Fibroblast of skin of right biceps (primary cell): ENCODE measurements around the gene GAGE13.
"Not testable (repeated sequence)": the region's sequence is repeated elsewhere in the genome, so short reads cannot be mapped to it uniquely, and the experiment has no call there.

Experiments used
- DNase-seq: peaks from one replicate; pipeline ENCODE4 v3.0.0-alpha.2; 2013

GAGE13 gene, protein sequence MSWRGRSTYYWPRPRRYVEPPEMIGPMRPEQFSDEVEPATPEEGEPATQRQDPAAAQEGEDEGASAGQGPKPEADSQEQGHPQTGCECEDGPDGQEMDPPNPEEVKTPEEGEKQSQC

DNA sequence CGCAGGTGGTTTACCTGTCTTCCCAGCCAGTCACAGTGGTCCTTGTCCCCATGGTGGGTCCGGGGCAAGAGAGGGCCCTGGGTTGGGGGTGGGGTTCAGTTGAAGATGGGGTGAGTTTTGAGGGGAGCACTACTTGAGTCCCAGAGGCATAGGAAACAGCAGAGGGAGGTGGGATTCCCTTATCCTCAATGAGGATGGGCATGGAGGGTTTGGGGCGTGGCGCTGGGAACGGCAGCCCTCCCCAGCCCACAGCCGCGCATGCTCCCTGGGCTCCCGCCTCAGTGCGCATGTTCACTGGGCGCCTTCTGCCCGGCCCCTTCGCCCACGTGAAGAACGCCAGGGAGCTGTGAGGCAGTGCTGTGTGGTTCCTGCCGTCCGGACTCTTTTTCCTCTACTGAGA is at the start of gene GAGE13:
GAGE13 (plus strand) TSS at position 301 of the 400 bp plus-strand sequence. CDS start 1,156 bp downstream, outside the sequence.
- not testable (repeated sequence) for DNase-seq

DNA sequence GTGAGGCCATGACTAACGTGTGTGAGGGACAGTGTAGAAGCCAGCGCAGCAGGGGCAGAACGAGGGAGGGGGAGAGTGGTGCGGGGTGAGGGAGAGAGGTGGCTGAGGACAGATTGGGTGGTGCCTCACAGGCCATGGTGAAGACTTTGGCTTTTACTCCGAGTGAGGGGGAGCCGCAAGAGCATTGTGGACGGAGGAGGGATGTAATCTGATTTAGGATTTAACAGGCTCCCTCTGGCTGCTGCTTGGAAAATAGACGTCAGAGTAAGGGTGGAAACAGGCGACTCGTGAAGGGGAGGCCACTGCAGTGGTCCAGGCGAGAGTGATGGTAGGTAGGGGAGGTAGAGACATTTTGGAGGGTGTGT is 48.8 kb upstream of the GAGE13 start:
- DNase-seq, result peak; percentile 29

DNA sequence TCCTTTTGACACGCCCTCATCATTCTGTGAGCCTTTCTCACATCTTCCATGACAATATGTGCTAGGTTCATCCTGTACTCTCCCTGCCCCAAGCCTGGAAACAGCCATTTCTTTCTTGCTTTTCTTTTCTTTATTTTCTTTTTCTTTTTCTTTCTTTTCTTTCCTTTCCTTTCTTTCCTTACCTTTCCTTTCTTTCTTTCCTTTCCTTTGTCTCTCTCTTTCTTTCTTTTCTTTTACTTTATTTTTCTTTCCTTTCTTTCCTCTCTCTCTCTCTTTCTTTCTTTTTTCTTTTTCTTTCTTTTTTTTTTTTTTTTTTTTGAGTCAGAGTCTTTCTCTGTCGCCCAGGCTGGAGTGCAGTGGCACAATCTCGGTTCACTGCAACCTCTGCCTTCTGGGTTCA is 47.2 kb upstream of the GAGE13 start:
- DNase-seq, result no peak

DNA sequence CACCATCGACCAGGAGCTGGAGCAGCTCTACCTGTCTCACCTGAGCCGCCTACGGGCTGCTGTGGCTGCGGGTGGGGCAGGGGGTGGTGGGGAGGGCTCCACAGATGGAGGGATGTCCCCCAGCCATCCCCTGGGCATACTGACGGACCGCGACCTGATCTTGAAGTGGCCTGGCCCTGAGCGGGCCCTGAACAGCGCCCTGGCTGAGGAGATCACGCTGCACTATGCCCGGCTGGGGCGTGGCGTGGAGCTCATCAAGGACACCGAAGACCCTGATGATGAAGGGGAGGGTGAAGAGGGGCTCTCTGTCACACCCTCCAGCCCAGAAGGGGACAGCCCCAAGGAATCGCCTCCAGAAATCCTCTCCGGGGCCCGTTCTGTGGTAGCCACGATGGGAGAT is 45.2 kb upstream of the GAGE13 start:
- DNase-seq, result no peak

DNA sequence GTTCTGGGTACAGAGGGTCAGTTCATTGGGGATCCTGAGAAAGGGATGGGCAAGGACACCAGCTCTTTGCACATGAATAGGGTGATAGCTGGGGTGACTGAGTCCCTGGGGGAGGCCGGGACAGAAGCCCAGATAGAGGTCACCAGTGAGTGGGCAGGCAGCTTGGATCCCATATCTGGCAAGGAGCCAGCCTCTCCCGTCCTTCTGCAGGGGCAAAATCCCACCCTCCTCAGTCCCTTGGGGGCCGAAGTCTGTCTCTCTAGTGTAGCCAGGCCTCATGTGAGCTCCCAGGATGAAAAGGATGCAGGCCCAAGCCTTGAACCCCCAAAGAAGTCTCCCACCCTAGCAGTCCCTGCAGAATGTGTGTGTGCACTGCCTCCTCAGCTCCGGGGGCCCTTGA is 44.8 kb upstream of the GAGE13 start:
- DNase-seq, result no peak

DNA sequence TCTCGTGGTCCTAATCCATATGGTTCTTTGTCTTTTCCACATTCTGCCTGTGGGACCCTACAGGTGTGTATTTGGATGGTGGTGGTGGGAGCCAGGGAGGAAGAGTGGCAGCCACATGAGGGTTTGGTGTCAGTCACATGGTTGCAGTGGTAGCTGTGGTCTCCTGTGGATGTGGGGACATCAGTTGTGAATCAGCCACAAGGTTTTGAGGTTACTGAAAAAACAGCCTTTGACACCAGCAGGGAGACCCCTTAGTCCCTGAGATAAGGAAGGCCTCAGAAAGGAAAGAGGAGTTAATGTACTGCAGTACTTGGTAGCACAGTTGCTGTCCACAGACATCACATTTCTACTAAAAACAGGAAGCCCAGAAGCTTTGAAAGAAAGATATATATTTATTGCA is 43.7 kb upstream of the GAGE13 start:
- no peak for DNase-seq

DNA sequence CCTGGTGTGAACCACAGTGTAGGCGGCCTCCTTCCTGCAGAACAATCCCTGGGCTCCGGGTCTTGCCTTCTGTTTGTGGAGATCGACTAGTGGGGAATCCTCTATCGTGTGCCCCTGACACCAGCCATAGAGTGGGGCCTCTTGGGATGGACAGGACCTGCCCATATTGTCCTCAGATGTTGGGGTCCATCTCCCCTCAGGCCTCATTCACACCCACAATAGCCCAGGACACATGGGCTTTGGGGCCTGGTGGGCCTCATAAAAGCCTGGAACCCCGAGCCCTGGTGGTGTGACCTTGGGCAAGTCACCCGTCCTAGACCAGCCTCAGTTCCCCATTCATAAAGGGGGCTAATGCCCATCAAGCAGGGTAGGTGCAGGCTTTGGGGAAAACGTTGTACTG is 41.2 kb upstream of the GAGE13 start:
- no peak for DNase-seq

DNA sequence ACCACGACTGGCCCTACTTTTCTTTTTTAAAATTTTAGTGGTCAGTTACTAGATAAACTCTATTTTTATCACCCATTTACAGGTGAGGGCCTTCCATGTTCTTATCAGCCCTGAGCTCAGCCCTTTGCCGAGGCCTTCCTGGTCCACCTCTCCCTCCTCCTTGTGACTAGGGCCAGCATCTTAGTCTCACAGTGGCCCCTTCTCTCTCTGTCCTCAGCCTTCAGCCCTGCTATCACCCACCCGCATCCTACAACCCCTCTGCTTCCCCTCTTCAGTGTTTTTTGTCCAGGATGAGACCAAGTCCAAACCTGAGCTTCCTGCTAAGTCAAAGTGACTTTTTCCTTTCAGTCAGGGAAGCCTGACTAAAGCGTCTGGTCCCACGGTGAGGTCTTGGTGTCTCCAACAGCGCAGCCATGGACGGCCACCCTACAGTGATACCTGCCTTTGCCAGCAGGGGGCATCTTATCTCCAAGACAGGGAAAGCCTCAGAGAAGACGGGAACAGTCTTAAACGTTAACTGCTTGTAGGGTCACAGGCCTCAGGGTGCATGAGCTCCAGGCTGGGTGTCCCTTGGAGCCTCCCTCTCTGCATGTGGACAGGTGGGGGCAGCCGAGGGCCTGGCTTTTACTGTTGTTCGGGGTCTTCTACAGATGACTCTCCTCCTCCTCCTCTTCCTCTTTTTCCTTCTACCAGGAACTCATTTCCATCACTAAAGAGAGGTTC is 39.6 kb upstream of the GAGE13 start:
- peak; percentile 38 for DNase-seq

DNA sequence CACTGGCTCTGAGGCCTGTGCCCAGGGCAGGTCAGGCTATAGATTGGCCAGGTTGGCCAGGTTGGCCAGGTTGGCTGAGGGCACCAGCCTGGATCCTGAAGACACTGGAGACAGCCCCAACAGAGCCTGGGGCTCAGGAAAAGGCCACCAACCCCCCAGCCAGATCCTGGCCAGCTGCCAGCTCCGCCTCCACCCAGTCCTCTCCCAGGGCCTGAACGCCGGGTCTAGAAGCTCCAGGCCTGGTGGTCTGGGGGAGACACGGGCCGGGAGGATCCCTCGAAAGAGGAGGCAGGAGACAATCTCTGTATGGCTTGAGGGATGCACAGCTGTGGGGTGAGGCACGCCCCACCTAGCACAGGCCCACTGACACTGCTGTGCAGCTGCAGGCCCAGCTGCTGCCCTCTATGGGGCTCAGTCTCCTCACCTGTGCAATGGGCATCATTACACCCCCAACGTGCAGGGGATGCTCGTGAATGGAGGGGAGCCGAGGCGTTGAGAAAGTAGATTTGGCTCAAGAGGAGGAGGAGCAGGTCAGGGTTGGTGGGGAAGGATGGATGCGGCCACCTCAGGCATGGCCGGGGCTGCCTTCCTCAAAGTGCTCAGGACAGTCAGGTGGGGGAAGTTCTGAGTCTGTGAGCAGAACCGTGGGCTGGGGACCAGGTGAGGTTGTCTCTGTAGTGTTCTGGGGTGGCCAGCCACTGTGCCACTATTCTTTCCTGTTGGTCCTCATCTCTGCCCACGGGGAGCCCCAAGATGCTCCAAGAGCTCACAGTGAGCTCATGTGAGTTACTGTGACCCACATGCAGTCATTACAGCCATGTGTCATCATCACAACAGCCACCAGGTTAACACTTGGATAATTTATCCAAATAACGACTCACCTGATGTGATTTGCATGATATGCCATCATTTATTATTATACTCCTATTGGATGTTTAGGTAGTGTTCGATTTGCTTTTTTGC is 38.7 kb upstream of the GAGE13 start:
- no peak for DNase-seq

DNA sequence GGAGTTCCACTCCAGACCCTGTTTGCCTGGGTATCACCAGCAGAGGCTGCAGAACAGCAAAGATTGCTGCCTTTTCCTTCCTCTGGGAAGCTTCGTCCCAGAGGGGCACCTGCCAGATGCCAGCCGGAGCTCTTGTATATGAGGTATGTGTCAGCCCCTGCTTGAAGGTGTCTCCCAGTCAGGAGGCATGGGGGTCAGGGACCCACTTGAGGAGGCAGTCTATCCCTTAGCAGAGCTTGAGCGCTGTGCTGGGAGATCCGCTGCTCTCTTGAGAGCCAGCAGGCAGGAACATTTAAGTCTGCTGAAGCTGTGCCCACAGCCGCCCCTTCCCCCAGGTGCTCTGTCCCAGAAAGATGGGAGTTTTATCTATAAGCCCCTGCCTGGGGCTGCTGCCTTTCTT is 32.1 kb upstream of the GAGE13 start:
- not testable (repeated sequence) for DNase-seq

DNA sequence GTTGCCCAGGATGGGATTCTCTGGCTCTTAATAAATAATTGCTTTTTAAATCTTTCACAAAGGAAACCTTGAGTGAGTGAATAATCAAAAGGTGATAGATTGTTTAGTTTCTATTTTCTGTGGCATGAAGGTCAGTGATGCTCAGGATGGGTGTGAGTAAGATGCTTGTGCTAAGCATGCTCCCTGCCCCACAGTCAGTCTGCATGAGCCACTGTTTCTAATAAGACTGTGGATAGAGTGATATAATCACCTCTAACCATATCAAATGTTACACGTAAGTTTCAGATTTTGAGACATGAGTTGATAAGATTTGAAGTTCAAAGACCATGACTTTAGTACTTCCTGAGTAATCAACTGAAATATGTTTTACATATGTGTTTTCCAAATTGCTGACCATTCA is 30.7 kb upstream of the GAGE13 start:
- no peak for DNase-seq

DNA sequence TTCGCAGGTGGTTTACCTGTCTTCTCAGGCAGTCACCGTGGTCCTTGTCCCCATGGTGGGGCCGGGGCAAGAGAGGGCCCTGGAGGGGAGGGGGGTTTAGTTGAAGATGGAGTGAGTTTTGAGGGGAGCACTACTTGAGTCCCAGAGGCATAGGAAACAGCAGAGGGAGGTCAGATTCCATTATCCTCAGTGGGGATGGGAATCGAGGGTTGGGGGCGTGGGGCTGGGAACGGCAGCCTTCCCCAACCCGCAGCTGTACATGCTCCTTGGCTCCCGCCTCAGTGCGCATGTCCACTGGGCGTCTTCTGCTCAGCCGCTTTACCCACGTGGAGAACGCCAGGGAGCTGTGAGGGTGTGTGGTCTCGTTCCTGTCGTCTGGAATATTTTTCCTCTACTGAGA is 28.0 kb upstream of the GAGE13 start, which contains the start of gene GAGE10:
GAGE10 (plus strand) TSS at position 301 of the 400 bp plus-strand sequence. CDS start 1,214 bp downstream, outside the sequence.
- no peak for DNase-seq

DNA sequence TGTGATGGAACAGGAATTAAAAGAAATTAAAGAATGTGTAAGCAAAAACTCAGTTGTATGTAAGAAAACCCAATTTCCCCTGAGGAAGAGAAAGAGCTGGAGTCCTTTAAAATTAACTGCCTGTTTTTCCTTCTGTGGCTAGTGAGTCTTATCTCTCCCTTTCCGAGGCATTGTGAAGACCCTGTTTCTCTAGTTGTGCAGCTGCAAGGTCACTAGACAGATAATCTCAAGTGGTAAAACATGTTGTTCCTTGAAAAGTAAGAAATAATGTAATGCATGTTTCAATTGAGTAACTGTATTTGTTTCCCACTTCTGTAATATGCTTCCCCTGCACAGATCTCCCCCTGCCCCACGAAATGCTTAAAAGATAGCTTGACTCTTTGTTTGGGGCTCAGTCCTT is 23.6 kb upstream of the GAGE13 start:
- not testable (repeated sequence) for DNase-seq

DNA sequence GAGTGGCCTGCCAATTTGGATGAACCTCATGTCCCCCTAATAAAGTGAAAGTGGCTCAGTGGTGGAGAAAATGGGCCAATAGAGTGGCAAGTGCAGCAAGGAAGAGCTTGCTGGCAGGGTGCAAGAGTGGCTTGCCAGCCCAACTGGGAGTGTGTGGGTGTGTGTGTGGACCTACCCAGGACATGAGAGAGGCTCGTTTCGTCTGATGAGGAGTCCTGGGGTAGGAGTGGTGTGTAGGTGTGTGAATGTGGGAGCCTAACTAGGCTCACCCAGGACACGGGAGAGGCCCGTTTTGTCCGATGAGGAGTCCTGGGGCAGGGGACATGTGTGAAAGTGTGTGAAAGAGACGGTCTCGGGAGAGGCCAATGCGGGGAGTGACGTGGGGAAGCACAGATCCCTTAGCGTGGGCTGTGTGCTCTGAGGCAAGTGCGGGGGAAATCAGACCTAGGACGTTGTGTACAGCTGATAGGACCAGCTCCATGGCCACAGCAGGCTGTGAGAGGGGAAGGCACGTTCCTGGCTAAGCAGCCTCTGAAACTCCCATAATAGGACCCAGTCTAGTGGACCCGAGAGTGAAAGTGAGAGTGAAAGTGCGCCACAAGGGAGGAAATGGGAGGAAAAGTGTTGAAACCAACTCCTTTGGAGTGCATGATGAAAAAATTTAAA is 22.6 kb upstream of the GAGE13 start:
- peak; percentile 2 for DNase-seq

DNA sequence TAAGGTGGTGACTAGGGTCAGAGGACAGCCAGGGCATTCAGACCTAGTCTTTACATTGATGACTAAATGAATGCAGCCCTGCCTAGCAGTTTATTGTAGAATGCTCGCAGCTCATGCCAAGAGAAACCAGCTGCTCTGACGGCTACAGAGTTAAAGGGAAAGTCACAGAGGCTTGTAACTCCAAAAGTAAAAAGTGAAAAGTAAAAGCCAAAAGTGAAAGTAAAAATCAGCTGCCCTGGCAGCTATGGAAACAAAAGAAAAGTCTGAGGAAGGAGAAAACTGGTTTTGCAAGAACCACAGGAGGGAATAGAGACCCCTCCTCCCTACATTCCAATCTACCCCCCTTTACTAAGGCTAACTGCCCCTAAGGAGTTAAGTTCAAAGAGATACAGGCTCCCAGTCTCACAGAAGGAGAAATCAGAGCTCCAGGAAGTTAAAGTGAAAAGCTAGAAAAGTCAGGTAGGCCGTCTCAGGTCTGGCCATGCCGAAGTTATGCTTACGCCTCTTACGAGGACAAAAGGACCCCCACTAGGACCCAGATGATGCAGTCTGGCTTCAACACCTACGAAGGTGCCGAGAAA is 21.9 kb upstream of the GAGE13 start:
- DNase-seq, result peak; percentile 8

DNA sequence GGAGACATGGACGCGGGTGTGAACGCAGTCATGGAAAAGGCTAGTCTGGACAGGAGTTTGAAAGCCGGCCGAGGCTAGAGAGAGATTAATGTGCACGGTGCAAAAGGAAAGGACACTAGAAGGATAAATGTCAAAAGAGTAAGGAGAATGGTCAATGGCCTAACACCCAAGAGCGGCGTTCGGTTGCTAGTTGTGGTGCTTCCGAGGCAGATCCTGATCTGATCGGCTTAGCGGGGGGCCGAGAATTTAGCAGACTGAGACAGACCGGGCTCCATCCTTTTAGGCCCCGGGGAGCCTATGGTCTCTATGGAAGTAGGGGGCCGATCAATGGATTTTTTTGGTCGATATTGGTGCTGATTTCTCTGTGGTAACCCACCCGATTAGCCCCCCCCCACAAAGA is 21.0 kb upstream of the GAGE13 start:
- DNase-seq, result no peak

DNA sequence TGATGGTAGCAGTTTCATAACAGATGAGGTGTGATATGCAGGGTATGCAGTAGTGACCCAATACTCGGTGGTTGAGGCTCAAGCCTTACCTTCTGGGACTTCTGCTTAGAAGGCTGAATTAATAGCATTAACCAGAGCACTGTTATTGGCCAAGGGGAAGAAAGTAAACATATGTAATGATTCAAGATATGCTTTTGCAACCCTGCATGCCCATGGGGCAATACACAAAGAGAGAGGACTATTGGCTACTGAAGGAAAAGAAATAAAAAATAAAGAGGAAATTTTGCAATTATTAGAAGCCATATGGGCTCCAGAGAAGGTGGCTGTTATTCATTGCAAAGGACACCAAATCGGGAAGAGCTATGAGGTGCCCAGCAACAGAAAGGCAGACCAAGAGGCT is 19.2 kb upstream of the GAGE13 start:
- DNase-seq, result no peak

DNA sequence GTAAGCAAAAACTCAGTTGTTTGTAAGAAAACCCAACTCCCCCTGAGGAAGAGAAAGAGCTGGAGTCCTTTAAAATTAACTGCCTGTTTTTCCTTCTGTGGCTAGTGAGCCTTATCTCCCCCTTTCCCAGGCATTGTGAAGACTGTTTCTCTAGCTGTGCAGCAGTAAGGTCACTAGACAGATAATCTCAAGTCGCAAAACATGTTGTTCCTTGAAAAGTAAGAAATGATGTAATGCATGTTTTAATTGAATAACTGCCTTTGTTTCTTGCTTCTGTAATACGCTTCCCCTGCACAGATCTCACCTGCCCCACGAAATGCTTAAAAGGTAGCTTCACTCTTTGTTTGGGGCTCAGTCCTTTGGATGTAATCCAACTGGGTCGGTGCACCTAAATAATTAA is 15.3 kb upstream of the GAGE13 start:
- DNase-seq, result no peak

DNA sequence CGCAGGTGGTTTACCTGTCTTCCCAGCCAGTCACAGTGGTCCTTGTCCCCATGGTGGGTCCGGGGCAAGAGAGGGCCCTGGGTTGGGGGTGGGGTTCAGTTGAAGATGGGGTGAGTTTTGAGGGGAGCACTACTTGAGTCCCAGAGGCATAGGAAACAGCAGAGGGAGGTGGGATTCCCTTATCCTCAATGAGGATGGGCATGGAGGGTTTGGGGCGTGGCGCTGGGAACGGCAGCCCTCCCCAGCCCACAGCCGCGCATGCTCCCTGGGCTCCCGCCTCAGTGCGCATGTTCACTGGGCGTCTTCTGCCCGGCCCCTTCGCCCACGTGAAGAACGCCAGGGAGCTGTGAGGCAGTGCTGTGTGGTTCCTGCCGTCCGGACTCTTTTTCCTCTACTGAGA is 9.6 kb upstream of the GAGE13 start, which contains the start of gene GAGE12J:
GAGE12J (plus strand) TSS at position 301 of the 400 bp plus-strand sequence. CDS start 1,157 bp downstream, outside the sequence.
- DNase-seq, result not testable (repeated sequence)

DNA sequence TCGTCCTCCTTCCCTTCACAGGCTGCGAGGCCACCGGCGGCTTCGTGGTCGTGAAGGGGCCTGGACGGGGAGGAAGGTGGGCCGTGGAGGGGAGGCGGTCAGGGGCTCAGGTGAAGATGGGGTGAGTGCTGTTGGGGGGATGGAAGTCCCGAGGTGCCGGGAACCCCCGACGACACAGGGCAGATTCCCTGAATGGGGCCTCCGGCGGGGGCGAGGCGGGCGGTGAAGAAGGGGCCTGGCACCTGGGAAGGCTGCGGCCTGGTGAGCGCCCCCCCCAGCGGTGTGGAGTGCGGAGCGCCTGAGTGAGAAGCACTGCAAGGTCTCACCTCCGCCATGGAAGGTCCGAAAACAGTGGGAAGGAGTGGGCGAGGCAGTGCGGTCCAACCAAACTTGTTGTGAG is 9.1 kb upstream of the GAGE13 start:
- DNase-seq, result not testable (repeated sequence)

DNA sequence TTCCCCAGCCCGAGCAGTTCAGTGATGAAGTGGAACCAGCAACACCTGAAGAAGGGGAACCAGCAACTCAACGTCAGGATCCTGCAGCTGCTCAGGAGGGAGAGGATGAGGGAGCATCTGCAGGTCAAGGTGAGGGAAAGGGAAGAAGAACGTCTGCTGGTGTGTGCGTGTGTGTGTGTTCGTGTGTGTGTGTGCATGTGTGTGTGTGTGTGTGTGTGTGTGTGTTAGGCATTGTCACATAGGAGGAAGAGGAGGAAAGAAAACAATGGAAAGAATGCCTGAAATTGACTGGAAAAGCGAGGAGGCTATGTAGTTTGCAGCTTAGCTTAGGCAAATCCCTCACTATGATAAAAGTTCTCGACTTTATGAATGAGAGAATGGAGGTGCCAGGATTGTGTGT is 7.6 kb upstream of the GAGE13 start:
- not testable (repeated sequence) for DNase-seq

DNA sequence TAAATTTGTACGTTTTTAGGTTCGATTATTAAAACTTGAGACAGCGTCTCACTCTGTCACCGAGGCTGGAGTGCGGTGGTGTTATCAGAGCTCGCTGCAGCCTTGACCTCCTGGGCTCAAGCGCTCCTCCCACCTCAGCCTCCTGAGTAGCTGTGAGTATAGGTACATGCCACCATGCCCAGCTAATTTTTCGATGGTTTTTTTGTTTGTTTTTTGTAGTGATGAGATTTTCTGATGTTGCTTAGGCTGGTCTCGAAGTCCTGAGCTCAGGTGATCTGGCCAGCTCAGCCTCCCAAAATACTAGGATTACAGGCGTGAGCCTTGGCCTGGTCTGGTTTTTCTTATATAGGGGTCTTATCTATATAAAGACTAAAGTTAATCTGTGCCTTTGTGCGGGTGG is 961 bp upstream of the GAGE13 start:
- DNase-seq, result not testable (repeated sequence)

DNA sequence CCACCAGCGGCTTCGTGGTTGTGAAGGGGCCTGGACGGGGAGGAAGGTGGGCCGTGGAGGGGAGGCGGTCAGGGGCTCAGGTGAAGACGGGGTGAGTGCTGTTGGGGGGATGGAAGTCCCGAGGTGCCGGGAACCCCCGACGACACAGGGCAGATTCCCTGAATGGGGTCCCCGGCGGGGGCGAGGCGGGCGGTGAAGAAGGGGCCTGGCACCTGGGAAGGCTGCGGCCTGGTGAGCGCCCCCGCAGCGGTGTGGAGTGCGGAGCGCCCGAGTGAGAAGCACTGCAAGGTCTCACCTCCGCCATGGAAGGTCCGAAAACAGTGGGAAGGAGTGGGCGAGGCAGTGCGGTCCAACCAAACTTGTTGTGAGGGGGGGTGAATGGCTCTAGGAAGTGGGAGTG is 459 bp downstream of the GAGE13 start:
- not testable (repeated sequence) for DNase-seq
